GM12878 (cell line): ENCODE results near the gene LRRN4CL. TPM values are rescaled to one million over a fixed set of nuclear protein-coding genes. Genes with fewer than 3 reads are reported as not detected.

Experiments used
- CBX3 ChIP-seq: fragments of 200-600 bp; sonication (generic); IDR thresholded peaks from 2 replicates; pipeline ENCODE4 v1.6.1; 2016; ENCODE audit warnings: low read depth, borderline replicate concordance
- EGR1 ChIP-seq, 2 experiments: IDR thresholded peaks; 1 replicate in 1 of 2; 2 replicates in 1 of 2; pipeline ENCODE4 v1.6.1; 2011 to 2012; ENCODE audit warnings: low read depth in 2 of 2, low read length in 2 of 2, borderline replicate concordance in 1 of 2, mild to moderate bottlenecking in 1 of 2, moderate library complexity in 1 of 2
- MXI1 ChIP-seq: fragments of 150-350 bp; IDR thresholded peaks from 2 replicates; pipeline ENCODE4 v1.6.1; 2011; ENCODE audit warnings: low read depth, mild to moderate bottlenecking, inconsistent platforms, low read length, improper control_type of control experiment
- NFYB ChIP-seq: IDR thresholded peaks from 2 replicates; pipeline ENCODE4 v1.6.1; 2011; ENCODE audit warnings: low read depth, mild to moderate bottlenecking, low read length, improper control_type of control experiment, moderate library complexity; ENCODE audit not compliant: insufficient read depth
- PAX5 ChIP-seq: IDR thresholded peaks from 2 replicates; pipeline ENCODE4 v1.6.1; 2011; ENCODE audit warnings: low read depth, low read length, borderline replicate concordance
- ZNF207 ChIP-seq: fragments of 450-650 bp; IDR thresholded peaks from 2 replicates; pipeline ENCODE4 v1.6.1; 2014; ENCODE audit warnings: antibody characterized with exemption, mild to moderate bottlenecking, borderline replicate concordance
- polyA plus RNA-seq, 11 experiments: library from polyadenylated mRNA; depleted of rRNA in 4 of 11; unstranded in 6 of 11; stranded (reverse) in 5 of 11; fragments of >200 nt; fragmentation: Nextera tagmentation in 4 of 11; fragmentation: Illumina TruSeq in 1 of 11; extraction: Ambion mirVana in 4 of 11; extraction: Trizol in 1 of 11; gene quantifications; 1 replicate in 1 of 11; 2 replicates in 10 of 11; pipeline versions ENCODE4 v1.2.1 to v1.2.3, GENCODE V29; 2011 to 2016; ENCODE audit warnings: inconsistent platforms in 2 of 11, missing spikeins in 2 of 11, low read depth in 1 of 11
- total RNA-seq, 4 experiments: library from RNA; depleted of rRNA in 3 of 4; stranded (reverse); fragments of >200 nt in 3 of 4; fragmentation: Illumina TruSeq in 1 of 4; extraction: Trizol in 1 of 4; gene quantifications; 2 replicates each; pipeline versions ENCODE4 v1.2.1 to v1.2.3, GENCODE V29; 2013 to 2021
- TF ChIP-seq, protein P1 (sequence below): fragments of 450-650 bp; IDR thresholded peaks from 2 replicates; pipeline ENCODE4 v1.6.1; 2017; ENCODE audit warnings: mild to moderate bottlenecking, moderate library complexity
- TF ChIP-seq, protein P2 (sequence below): fragments of 450-650 bp; IDR thresholded peaks from 2 replicates; pipeline ENCODE4 v1.6.1; 2017; ENCODE audit warnings: mild to moderate bottlenecking, low read depth, inconsistent platforms; ENCODE audit not compliant: poor library complexity, severe bottlenecking

Gene LRRN4CL
- total and polyA plus RNA-seq, 10 of the 15 experiments (the other 5 are each of a cell fraction or from before 2014, with no cell fraction given): 0.01 to 0.06 TPM; not detected in 8

DNA sequence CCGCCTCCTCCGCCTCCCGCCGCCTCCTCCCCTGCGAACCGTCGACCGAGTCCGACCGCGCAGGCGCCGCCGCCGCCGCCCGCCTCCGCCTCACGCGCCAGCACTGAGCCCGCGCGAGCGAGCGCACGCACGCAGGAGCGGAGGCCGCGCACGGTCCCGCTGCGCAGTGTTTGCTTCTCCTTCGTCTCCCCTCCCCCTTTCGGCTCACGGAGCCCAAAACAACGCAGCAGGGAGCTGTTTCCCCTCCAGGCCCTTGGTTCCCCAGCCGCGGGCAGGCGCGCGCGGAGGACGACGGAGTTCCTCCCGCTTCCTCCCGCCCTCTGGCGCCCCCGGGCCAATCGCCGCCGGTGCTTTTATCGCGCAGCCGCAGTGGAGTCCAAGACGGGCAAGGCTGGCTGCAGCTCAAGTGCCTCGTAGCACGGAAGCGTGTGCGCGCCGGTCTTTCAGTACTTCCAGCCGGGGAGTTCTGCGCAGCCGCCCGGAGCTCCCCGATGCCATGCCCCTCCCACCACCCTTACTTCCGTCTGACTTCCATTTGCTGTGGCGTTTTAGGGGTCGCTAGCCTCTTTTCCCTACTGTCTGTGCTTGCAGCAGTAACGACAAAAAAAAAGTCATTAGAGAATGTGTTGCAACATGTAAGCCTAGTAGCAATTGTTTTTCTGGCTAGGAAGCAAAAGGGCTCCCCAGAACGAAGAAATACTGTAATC, 38.0 kb upstream of the LRRN4CL start, which contains the start of gene HNRNPUL2 (continued):
- TF ChIP-seq, protein P1, sequence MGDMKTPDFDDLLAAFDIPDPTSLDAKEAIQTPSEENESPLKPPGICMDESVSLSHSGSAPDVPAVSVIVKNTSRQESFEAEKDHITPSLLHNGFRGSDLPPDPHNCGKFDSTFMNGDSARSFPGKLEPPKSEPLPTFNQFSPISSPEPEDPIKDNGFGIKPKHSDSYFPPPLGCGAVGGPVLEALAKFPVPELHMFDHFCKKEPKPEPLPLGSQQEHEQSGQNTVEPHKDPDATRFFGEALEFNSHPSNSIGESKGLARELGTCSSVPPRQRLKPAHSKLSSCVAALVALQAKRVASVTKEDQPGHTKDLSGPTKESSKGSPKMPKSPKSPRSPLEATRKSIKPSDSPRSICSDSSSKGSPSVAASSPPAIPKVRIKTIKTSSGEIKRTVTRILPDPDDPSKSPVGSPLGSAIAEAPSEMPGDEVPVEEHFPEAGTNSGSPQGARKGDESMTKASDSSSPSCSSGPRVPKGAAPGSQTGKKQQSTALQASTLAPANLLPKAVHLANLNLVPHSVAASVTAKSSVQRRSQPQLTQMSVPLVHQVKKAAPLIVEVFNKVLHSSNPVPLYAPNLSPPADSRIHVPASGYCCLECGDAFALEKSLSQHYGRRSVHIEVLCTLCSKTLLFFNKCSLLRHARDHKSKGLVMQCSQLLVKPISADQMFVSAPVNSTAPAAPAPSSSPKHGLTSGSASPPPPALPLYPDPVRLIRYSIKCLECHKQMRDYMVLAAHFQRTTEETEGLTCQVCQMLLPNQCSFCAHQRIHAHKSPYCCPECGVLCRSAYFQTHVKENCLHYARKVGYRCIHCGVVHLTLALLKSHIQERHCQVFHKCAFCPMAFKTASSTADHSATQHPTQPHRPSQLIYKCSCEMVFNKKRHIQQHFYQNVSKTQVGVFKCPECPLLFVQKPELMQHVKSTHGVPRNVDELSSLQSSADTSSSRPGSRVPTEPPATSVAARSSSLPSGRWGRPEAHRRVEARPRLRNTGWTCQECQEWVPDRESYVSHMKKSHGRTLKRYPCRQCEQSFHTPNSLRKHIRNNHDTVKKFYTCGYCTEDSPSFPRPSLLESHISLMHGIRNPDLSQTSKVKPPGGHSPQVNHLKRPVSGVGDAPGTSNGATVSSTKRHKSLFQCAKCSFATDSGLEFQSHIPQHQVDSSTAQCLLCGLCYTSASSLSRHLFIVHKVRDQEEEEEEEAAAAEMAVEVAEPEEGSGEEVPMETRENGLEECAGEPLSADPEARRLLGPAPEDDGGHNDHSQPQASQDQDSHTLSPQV: no peak
- TF ChIP-seq ZNF207 (peak; percentile 86; the same call in 1 of the 2 replicates), PAX5 (no peak; the same call in 1 of the 2 replicates), MXI1 (peak; percentile 81), CBX3 (no peak), EGR1 (IDR thresholded peaks at IDR 0.05; ENCODE audit: borderline replicate concordance in 1 of 2, low read depth in 2 of 2, low read length in 2 of 2) (peak; percentile 76; a peak in 2 of 3 replicates), NFYB (no peak)
- TF ChIP-seq, protein P2, sequence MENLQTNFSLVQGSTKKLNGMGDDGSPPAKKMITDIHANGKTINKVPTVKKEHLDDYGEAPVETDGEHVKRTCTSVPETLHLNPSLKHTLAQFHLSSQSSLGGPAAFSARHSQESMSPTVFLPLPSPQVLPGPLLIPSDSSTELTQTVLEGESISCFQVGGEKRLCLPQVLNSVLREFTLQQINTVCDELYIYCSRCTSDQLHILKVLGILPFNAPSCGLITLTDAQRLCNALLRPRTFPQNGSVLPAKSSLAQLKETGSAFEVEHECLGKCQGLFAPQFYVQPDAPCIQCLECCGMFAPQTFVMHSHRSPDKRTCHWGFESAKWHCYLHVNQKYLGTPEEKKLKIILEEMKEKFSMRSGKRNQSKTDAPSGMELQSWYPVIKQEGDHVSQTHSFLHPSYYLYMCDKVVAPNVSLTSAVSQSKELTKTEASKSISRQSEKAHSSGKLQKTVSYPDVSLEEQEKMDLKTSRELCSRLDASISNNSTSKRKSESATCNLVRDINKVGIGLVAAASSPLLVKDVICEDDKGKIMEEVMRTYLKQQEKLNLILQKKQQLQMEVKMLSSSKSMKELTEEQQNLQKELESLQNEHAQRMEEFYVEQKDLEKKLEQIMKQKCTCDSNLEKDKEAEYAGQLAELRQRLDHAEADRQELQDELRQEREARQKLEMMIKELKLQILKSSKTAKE: no peak
- TF ChIP-seq, all 136 proteins: peak for 48
